Calu3 (cell line): ENCODE results near the gene MYL6. TPM values are rescaled to one million over a fixed set of nuclear protein-coding genes. Genes with fewer than 3 reads are reported as not detected.

Source experiments
- BruUV-seq: library from RNA; stranded (reverse); fragments of 400-500 nt; replicated peaks from 2 replicates; lab custom pipeline; 2021; lab: Mats Ljungman, UMichigan
- CTCF ChIA-PET: fragments of 300-600 bp; sonication (Branson Sonifier 250); formaldehyde crosslinking; loops from one replicate; lab custom pipeline; 2022; ENCODE audit warnings: antibody characterized with exemption; lab: Charles Lee
- DNase-seq: peaks from one replicate; pipeline ENCODE4 v3.0.0; 2022
- H3K27ac Mint-ChIP-seq: one replicate; pipeline ENCODE4 v1.8.0; 2022; ENCODE audit warnings: mixed read lengths; ENCODE audit not compliant: unreplicated experiment
- H3K27me3 Mint-ChIP-seq: one replicate; pipeline ENCODE4 v1.8.0; 2022; ENCODE audit warnings: mixed read lengths; ENCODE audit not compliant: unreplicated experiment
- H3K36me3 Mint-ChIP-seq: one replicate; pipeline ENCODE4 v1.8.0; 2022; ENCODE audit warnings: mild to moderate bottlenecking, moderate library complexity, mixed read lengths; ENCODE audit not compliant: insufficient read depth, unreplicated experiment
- H3K4me1 Mint-ChIP-seq: one replicate; pipeline ENCODE4 v1.8.0; 2022; ENCODE audit warnings: mild to moderate bottlenecking, low read depth, mixed read lengths; ENCODE audit not compliant: unreplicated experiment
- H3K4me3 Mint-ChIP-seq: one replicate; pipeline ENCODE4 v1.8.0; 2022; ENCODE audit warnings: mild to moderate bottlenecking, low read depth, moderate library complexity, mixed read lengths; ENCODE audit not compliant: unreplicated experiment
- H3K9me3 Mint-ChIP-seq: one replicate; pipeline ENCODE4 v1.8.0; 2022; ENCODE audit warnings: low read depth, mixed read lengths; ENCODE audit not compliant: unreplicated experiment
- intact Hi-C: fragments of 100-400 bp; cut with micrococcal nuclease; formaldehyde crosslinking; loops from one replicate; pipeline ENCODE4 v1.10.0; 2022; ENCODE audit not compliant: unreplicated experiment
- total RNA-seq: library from RNA; stranded (reverse); gene quantifications from 2 replicates; pipeline ENCODE4 v1.2.3, GENCODE V29; 2022
- TF ChIP-seq, protein P1 (sequence below): fragments of 200-600 bp; IDR thresholded peaks from one replicate; pipeline ENCODE4 v1.8.0; 2022; ENCODE audit warnings: antibody characterized with exemption; ENCODE audit not compliant: unreplicated experiment

Gene MYL6
- total RNA-seq, 1 experiment from 2014 or later = 1,130 TPM

DNA sequence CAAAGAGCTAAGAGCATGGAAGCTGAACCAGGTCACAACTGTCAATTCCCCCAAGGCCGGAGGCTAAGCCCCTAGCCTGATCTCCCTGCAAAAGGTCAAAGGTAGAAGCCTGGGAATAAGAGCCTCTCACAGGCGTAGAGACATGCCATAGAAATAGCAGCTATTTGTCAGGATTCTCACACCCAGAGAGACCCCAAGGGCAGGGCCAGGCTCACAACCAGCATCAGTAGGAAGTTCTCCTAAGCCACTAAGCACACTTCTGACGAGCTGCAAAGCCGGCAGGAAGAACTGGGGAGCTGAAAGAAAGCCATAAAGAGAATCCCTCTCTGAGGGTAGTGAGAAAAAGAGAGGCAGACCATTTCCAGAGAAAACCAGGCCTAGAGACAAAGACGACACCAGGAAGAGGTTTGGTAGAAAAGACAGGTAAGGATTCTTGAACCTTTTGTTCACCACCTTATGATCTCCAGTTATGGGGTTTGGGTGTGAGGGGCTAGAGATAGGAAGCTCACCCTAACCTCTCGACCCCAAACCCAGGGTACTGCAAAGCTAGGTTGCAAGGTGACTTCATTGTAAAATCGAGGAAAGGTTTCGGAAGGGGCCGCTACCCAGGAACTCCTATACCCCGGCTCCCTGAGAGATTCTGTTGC, 30.1 kb downstream of the MYL6 start:
- intact Hi-C loops = loop anchor here (2.0 to 10.0 kb wide), 2 partner anchors 69 to 143 kb away; partner anchors contain the start of genes RPS26 and ZC3H10
- Mint-ChIP-seq H3K27ac (peak overlapping the region; percentile 88), H3K4me1 (peaks cover 36% of the 10 kb centered on the region), H3K9me3 (no peaks in the 10 kb centered on the region), H3K4me3 (peak overlapping the region; percentile 89), H3K27me3 (no peaks in the 10 kb centered on the region), H3K36me3 (peaks cover 58% of the 10 kb centered on the region)
- no TSS peak for BruUV-seq
- CTCF ChIA-PET = interaction anchor here (0.5 to 3.8 kb wide), 9 partner anchors 12 to 276 kb away, joined by 3 to 53 read pairs (median 11); partner anchors contain the start of genes RNF41 and ZC3H10
- TF ChIP-seq, protein P1, sequence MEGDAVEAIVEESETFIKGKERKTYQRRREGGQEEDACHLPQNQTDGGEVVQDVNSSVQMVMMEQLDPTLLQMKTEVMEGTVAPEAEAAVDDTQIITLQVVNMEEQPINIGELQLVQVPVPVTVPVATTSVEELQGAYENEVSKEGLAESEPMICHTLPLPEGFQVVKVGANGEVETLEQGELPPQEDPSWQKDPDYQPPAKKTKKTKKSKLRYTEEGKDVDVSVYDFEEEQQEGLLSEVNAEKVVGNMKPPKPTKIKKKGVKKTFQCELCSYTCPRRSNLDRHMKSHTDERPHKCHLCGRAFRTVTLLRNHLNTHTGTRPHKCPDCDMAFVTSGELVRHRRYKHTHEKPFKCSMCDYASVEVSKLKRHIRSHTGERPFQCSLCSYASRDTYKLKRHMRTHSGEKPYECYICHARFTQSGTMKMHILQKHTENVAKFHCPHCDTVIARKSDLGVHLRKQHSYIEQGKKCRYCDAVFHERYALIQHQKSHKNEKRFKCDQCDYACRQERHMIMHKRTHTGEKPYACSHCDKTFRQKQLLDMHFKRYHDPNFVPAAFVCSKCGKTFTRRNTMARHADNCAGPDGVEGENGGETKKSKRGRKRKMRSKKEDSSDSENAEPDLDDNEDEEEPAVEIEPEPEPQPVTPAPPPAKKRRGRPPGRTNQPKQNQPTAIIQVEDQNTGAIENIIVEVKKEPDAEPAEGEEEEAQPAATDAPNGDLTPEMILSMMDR = no peak
- no peak for DNase-seq

- Mint-ChIP-seq H3K4me1 (peaks cover 41% of the 10 kb centered on the region), H3K36me3 (peaks cover 57% of the 10 kb centered on the region), H3K27ac (peak overlapping the region; percentile 88), H3K9me3 (no peaks in the 10 kb centered on the region), H3K27me3 (no peaks in the 10 kb centered on the region), H3K4me3 (peak overlapping the region; percentile 89)
- intact Hi-C loops = loop anchor here (2.0 to 10.0 kb wide), 2 partner anchors 70 to 144 kb away; partner anchors contain the start of genes RPS26 and ZC3H10
- TF ChIP-seq, protein P1 = no peak
- DNase-seq = no peak
- CTCF ChIA-PET = interaction anchor here (0.8 to 3.8 kb wide), 13 partner anchors 12 to 276 kb away, joined by 3 to 53 read pairs (median 11); partner anchors contain the start of genes COQ10A, ESYT1, MYL6 and RNF41
- BruUV-seq = no TSS peak
Observed at GRCh38 chr12:56188778-56189098, 30.6 kb downstream of the MYL6 start.

GRCh38 chr12:56189099-56189917, 31.1 kb downstream of the MYL6 start, which contains the start of gene SMARCC2:
TSS of gene SMARCC2 (minus strand) at chr12:56189483. CDS start at chr12:56189461, 22 bp downstream.
- no peaks in the 10 kb centered on the region for H3K9me3 Mint-ChIP-seq
- intact Hi-C loops = loop anchor here (2.0 to 10.0 kb wide), 2 partner anchors 71 to 145 kb away; partner anchors contain the start of genes RPS26 and ZC3H10

More at GRCh38 chr12:56189099-56189917, 31.1 kb downstream of the MYL6 start, which contains the start of gene SMARCC2:
- peak within 1 kb of the TSS; percentile 98 for H3K27ac Mint-ChIP-seq
- H3K27me3 Mint-ChIP-seq = no peaks in the 10 kb centered on the region
- peaks cover 53% of the 10 kb centered on the region for H3K36me3 Mint-ChIP-seq
- no TSS peak for BruUV-seq
- CTCF ChIA-PET = interaction anchor here (0.6 to 3.8 kb wide), 21 partner anchors 13 to 1862 kb away, joined by 3 to 53 read pairs (median 7); partner anchors contain the start of genes COQ10A, ESYT1, MYL6 and PA2G4
- TF ChIP-seq, protein P1 = peak; percentile 94
- DNase-seq = peak; percentile 96
- peaks cover 41% of the 10 kb centered on the region for H3K4me1 Mint-ChIP-seq
- peak within 1 kb of the TSS; percentile 89 for H3K4me3 Mint-ChIP-seq
